Cardiac fibroblast (primary cell): ENCODE results near the gene ARSA.

Experiments used
- DNase-seq, 2 donors: peaks; one replicate each; pipeline versions ENCODE4 v3.0.0 to v3.0.0-alpha.2; 2010; ENCODE audit warnings: low read depth in 2 of 2
- H3K4me3 ChIP-seq, 2 donors: replicated peaks in 1 of 2; 1 replicate in 1 of 2; 2 replicates in 1 of 2; pipeline ENCODE4 v1.5.1; 2011; ENCODE audit warnings: low read depth in 2 of 2, low read length in 2 of 2, mild to moderate bottlenecking in 2 of 2, moderate library complexity in 1 of 2
- TF ChIP-seq, protein P1 (sequence below): IDR thresholded peaks from one replicate; pipeline ENCODE4 v1.5.1; 2011; ENCODE audit warnings: low read depth, mild to moderate bottlenecking, low read length, inconsistent platforms

ARSA gene

GRCh38 chr22:50613291-50613981 is 14.5 kb downstream of the ARSA start:
- no peak overlapping the region for H3K4me3 ChIP-seq
- DNase-seq, result peak in 1 of 2 donors; percentile 33
- TF ChIP-seq, protein P1, sequence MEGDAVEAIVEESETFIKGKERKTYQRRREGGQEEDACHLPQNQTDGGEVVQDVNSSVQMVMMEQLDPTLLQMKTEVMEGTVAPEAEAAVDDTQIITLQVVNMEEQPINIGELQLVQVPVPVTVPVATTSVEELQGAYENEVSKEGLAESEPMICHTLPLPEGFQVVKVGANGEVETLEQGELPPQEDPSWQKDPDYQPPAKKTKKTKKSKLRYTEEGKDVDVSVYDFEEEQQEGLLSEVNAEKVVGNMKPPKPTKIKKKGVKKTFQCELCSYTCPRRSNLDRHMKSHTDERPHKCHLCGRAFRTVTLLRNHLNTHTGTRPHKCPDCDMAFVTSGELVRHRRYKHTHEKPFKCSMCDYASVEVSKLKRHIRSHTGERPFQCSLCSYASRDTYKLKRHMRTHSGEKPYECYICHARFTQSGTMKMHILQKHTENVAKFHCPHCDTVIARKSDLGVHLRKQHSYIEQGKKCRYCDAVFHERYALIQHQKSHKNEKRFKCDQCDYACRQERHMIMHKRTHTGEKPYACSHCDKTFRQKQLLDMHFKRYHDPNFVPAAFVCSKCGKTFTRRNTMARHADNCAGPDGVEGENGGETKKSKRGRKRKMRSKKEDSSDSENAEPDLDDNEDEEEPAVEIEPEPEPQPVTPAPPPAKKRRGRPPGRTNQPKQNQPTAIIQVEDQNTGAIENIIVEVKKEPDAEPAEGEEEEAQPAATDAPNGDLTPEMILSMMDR, result no peak

GRCh38 chr22:50612528-50613221 is 15.3 kb downstream of the ARSA start:
- no peak overlapping the region for H3K4me3 ChIP-seq
- TF ChIP-seq, protein P1, result no peak
- no peak for DNase-seq

DNA sequence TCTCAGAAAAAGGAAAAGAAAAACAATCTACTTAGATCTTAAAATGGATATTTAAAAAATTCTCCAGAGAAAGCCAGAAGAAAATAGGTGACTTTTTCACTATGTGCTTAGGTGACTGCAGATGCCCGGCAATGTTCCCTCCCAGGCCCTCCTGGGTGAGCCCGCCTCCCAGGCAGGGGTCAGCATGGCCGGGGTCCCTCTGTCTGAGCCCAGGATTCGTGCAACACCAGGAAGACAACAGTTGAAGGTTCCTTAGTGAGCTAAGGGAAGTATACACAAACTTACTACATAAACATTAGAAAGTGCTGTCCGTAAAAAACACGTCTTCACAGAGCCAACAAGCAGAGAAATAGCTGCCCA is 15.8 kb downstream of the ARSA start:
- no peak overlapping the region for H3K4me3 ChIP-seq
- TF ChIP-seq, protein P1, result no peak
- no peak for DNase-seq

DNA sequence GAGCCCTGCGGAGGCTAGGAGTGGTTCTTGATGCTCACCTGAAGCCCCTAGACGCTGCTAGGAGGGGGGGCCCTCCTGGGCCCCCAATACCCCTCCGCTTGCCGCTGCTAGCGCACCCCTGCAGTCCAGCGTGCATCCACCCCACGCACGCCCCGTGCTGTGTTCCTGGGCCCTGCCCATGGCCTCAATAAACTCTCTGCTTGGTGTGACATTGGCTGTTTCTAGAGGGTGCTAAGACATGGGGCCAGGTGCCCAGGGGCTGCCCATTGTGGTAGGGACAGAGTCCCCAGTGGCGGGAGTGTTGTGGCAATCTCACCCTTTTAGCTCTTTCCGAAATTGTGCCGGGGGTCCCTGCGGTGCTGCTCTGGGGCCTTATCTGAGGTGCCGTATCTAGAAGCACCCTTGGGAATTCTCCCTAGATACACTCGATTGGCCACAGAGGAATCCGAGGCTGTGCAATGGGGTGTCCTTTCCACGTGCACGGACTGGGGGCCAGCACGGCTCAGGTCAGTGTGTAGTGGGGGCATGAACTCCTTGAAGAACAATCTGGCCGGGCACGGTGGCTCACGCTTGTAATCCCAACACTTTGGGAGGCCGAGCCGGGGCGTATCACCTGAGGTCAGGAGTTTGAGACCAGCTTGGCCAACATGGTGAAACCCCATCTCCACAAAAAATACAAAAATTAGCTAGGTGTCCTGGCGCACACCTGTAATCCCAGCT is 16.5 kb downstream of the ARSA start:
- H3K4me3 ChIP-seq, result no peak overlapping the region
- no peak for DNase-seq
- TF ChIP-seq, protein P1, result no peak

- no peak overlapping the region for H3K4me3 ChIP-seq
- TF ChIP-seq, protein P1, result no peak
- DNase-seq, result no peak
These were observed 17.4 kb downstream of the ARSA start for GRCh38 chr22:50610581-50610980.

GRCh38 chr22:50610041-50610451 is 17.9 kb downstream of the ARSA start:
- no peak overlapping the region for H3K4me3 ChIP-seq
- TF ChIP-seq, protein P1, result no peak
- DNase-seq, result no peak
